ENCODE measurements around the gene BMP5. TPM values are rescaled to one million over a fixed set of nuclear protein-coding genes. Genes with fewer than 3 reads are reported as not detected.
"Not testable (repeated sequence)": the region's sequence is repeated elsewhere in the genome, so short reads cannot be mapped to it uniquely, and the experiment has no call there.

BMP5 gene
- total and polyA plus RNA-seq, 2 of the 13 experiments (the other 11 are each of a cell fraction or from before 2014, with no cell fraction given) = not detected

DNA sequence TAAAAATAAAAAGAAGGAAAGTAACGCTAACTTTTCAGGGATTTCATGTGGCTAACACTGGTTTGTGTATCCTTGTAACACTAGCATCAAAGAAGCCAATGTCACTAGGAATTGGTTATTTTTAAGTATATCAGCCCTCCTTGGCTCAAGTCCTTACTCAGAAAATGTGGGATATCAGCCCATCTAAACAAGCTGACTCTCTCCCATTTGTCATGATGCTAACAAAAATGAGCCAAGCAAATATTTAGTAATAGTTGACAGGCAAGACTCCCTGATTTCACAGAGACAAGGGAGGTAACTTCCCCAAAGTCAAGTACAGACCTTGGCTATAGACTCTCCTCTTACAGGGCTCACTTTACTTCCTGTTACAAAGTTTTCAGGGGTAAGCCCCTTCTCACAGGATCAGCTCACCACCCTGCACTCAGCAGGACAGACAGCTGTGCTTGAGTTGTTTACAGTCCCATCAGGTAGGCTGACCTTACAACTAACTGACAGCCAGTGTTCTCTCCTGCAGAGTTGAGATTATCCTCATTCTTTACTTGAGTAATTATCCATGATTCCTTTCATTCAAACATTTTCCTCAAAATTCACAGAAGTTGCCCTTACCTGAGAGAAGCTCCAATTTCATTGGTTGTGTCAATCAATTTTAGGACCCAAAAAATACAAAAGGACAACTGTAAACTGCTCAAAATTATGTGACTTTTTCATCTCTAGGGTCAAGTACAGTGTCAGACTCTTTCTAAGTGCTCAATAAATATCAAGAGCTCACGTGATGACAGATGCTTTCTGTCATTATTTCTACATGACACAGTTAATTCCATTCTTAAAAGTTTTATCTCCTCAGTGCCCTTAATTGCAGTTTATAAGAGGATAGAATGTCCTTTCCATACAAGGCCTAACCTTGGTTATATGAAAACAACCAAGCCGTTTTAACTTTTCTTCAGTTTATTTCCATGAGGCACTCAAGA, 38.1 kb upstream of the BMP5 start (continued):
- TF ChIP-seq ARID4A (CRISPR knock-in tag; IDR thresholded peaks at IDR 0.05; ENCODE audit: borderline replicate concordance) = no peak
- no peak for TF ChIP-seq FOXK2 (IDR thresholded peaks at IDR 0.05)
- no peak for TF ChIP-seq SRY (CRISPR knock-in tag; IDR thresholded peaks at IDR 0.05)
- TF ChIP-seq, protein P1, sequence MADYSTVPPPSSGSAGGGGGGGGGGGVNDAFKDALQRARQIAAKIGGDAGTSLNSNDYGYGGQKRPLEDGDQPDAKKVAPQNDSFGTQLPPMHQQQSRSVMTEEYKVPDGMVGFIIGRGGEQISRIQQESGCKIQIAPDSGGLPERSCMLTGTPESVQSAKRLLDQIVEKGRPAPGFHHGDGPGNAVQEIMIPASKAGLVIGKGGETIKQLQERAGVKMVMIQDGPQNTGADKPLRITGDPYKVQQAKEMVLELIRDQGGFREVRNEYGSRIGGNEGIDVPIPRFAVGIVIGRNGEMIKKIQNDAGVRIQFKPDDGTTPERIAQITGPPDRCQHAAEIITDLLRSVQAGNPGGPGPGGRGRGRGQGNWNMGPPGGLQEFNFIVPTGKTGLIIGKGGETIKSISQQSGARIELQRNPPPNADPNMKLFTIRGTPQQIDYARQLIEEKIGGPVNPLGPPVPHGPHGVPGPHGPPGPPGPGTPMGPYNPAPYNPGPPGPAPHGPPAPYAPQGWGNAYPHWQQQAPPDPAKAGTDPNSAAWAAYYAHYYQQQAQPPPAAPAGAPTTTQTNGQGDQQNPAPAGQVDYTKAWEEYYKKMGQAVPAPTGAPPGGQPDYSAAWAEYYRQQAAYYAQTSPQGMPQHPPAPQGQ (CRISPR knock-in tag; IDR thresholded peaks at IDR 0.05; ENCODE audit: borderline replicate concordance) = no peak

DNA sequence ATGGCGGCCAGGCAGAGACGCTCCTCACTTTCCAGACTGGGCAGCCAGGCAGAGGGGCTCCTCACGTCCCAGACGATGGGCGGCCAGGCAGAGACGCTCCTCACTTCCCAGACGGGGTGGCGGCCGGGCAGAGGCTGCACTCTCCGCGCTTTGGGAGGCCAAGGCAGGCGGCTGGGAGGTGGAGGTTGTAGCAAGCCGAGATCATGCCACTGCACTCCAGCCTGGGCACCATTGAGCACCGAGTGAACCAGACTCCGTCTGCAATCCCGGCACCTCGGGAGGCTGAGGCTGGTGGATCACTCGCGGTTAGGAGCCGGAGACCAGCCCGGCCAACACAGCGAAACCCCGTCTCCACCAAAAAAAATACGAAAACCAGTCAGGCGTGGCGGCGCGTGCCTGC, 35.1 kb upstream of the BMP5 start:
- H4K20me1 ChIP-seq (ENCODE audit: insufficient read depth, low read length); H3K4me1 ChIP-seq (ENCODE audit: insufficient read depth, low read length); CTCF ChIA-PET (ENCODE audit: low intra/inter-chr PET ratio, low total read pairs); ATAC-seq; H2AFZ ChIP-seq (ENCODE audit: low read length); H3K4me2 ChIP-seq (ENCODE audit: low read depth, low read length); FAIRE-seq; H3K27ac ChIP-seq (ENCODE audit: extremely low read length, insufficient read depth, low read length); intact Hi-C loops (cut with micrococcal nuclease; ENCODE audit: unreplicated experiment); H3K36me3 ChIP-seq (replicated peaks in 1 of 2; ENCODE audit: control insufficient read depth in 1 of 2, insufficient read depth in 2 of 2, low read length in 2 of 2); H3K27me3 ChIP-seq (ENCODE audit: control insufficient read depth in 1 of 2, insufficient read depth in 2 of 2, low read length in 2 of 2); H3K9me3 ChIP-seq (ENCODE audit: low read length); H3K9ac ChIP-seq (ENCODE audit: insufficient read depth, low read depth, low read length); DNase-seq (ENCODE audit: low spot score); H3K79me2 ChIP-seq (ENCODE audit: insufficient read depth, low read length); in situ Hi-C loops (cut with HindIII; ENCODE audit: extremely low pct_ligation_motif_present, low pct_unique_long_range_greater_than_20kb); H3K4me3 ChIP-seq (replicated peaks in 1 of 3; ENCODE audit: insufficient read depth in 1 of 3, low read depth in 2 of 3, low read length in 3 of 3); BruUV-seq (replicated peaks); POLR2A ChIA-PET: not testable (repeated sequence)
- no CpG with 5 or more reads among the region's 28 CpGs for WGBS (ENCODE audit: low lambda C conversion rate)

DNA sequence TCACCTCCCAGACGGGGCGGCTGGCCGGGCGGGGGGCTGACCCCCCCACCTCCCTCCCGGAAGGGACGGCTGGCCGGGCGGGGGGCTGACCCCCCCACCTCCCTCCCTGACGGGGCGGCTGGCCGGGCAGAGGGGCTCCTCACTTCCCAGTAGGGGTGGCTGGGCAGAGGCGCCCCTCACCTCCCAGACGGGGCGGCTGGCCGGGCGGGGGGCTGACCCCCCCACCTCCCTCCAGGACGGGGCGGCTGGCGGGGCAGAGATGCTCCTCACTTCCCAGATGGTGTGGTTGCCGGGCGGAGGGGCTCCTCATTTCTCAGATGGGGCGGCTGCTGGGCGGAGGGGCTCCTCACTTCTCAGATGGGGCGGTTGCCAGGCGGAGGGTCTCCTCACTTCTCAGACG, 34.5 kb upstream of the BMP5 start:
- CTCF ChIA-PET (ENCODE audit: low intra/inter-chr PET ratio, low total read pairs) = not testable (repeated sequence)

More for the DNA sequence above, 34.5 kb upstream of the BMP5 start:
- H3K4me1 ChIP-seq (ENCODE audit: insufficient read depth, low read length); in situ Hi-C loops (cut with HindIII; ENCODE audit: extremely low pct_ligation_motif_present, low pct_unique_long_range_greater_than_20kb); H3K27me3 ChIP-seq (ENCODE audit: control insufficient read depth in 1 of 2, insufficient read depth in 2 of 2, low read length in 2 of 2); H3K9me3 ChIP-seq (ENCODE audit: low read length); BruUV-seq (replicated peaks); DNase-seq (ENCODE audit: low spot score); H3K27ac ChIP-seq (ENCODE audit: extremely low read length, insufficient read depth, low read length); intact Hi-C loops (cut with micrococcal nuclease; ENCODE audit: unreplicated experiment); ATAC-seq; H4K20me1 ChIP-seq (ENCODE audit: insufficient read depth, low read length); FAIRE-seq; H3K4me2 ChIP-seq (ENCODE audit: low read depth, low read length); H3K36me3 ChIP-seq (replicated peaks in 1 of 2; ENCODE audit: control insufficient read depth in 1 of 2, insufficient read depth in 2 of 2, low read length in 2 of 2); POLR2A ChIA-PET; H3K9ac ChIP-seq (ENCODE audit: insufficient read depth, low read depth, low read length); H3K79me2 ChIP-seq (ENCODE audit: insufficient read depth, low read length); H3K4me3 ChIP-seq (replicated peaks in 1 of 3; ENCODE audit: insufficient read depth in 1 of 3, low read depth in 2 of 3, low read length in 3 of 3); H2AFZ ChIP-seq (ENCODE audit: low read length): not testable (repeated sequence)
- no CpG with 5 or more reads among the region's 26 CpGs for WGBS (ENCODE audit: low lambda C conversion rate)
